ENCODE results near the gene MYH3. TPM values are rescaled to one million over a fixed set of nuclear protein-coding genes. Genes with fewer than 3 reads are reported as not detected.
"Not testable (repeated sequence)": the region's sequence is repeated elsewhere in the genome, so short reads cannot be mapped to it uniquely, and the experiment has no call there.

The MYH3 gene
- 7.9 TPM for total RNA-seq
- polyA plus RNA-seq = under 1 TPM in 2 of 4 donors, not detected in 2; 0.28 to 0.41 TPM

GRCh38 chr17:10657148-10657547 lies at the start of gene MYH3:
Gene MYH3, minus strand, starts transcription at chr17:10657309. Its CDS starts 2,245 bp downstream, at chr17:10655064.
- Mint-ChIP-seq H3K4me3 (no peak within 1 kb of the TSS), H3K4me1 (peaks cover 0 to 8% (median 0%) of the 10 kb centered on the region in 4 donors), H3K9me3 (peaks cover 0 to 2% (median 0%) of the 10 kb centered on the region in 7 donors), H3K27ac (no peak within 1 kb of the TSS), H3K27me3 (no peaks in the 10 kb centered on the region), H3K36me3 (peaks cover 16% of the 10 kb centered on the region)
- DNase-seq (no peak), ATAC-seq (ENCODE audit: low read depth in 2 of 2) (no peak)
- Histone ChIP-seq H3K27me3 (ENCODE audit: control insufficient read depth, insufficient read depth, low read length) (no peaks in the 10 kb centered on the region), H3K36me3 (ENCODE audit: control insufficient read depth, insufficient read depth, low read length) (no peaks in the 10 kb centered on the region), H3K4me3 (ENCODE audit: low read depth, low read length) (no peak within 1 kb of the TSS), H3K27ac (ENCODE audit: insufficient read depth, low read length, poor library complexity, severe bottlenecking) (no peak within 1 kb of the TSS), H3K4me1 (ENCODE audit: control insufficient read depth, insufficient read depth, low read length, poor library complexity, severe bottlenecking) (no peaks in the 10 kb centered on the region), H3K9me3 (ENCODE audit: control insufficient read depth in 2 of 2, low read length in 2 of 2) (no peaks in the 10 kb centered on the region)

- no peak overlapping the region for H3K4me3 ChIP-seq (ENCODE audit: low read depth, low read length)
- no peak overlapping the region for H3K4me3 Mint-ChIP-seq
- H3K27me3 Mint-ChIP-seq = no peaks in the 10 kb centered on the region
- H3K36me3 Mint-ChIP-seq = peaks cover 25% of the 10 kb centered on the region
- no peaks in the 10 kb centered on the region for H3K9me3 ChIP-seq (ENCODE audit: control insufficient read depth in 2 of 2, low read length in 2 of 2)
- H3K4me1 Mint-ChIP-seq = peaks cover 42 to 65% (median 54%) of the 10 kb centered on the region in 4 donors
- no peaks in the 10 kb centered on the region for H3K9me3 Mint-ChIP-seq
- no peaks in the 10 kb centered on the region for H3K27me3 ChIP-seq (ENCODE audit: control insufficient read depth, insufficient read depth, low read length)
- DNase-seq (no peak), ATAC-seq (ENCODE audit: low read depth in 2 of 2) (no peak)
- H3K36me3 ChIP-seq (ENCODE audit: control insufficient read depth, insufficient read depth, low read length) = peaks cover 55% of the 10 kb centered on the region
- peaks cover 23% of the 10 kb centered on the region for H3K4me1 ChIP-seq (ENCODE audit: control insufficient read depth, insufficient read depth, low read length, poor library complexity, severe bottlenecking)
- no peak overlapping the region for H3K27ac ChIP-seq (ENCODE audit: insufficient read depth, low read length, poor library complexity, severe bottlenecking)
- peak overlapping the region in 2 of 3 donors; percentile 8 to 11 for H3K27ac Mint-ChIP-seq
These were observed 48.6 kb upstream of the MYH3 start for GRCh38 chr17:10705727-10706126.

- peaks cover 12% of the 10 kb centered on the region for H3K36me3 Mint-ChIP-seq
- no peaks in the 10 kb centered on the region for H3K27me3 Mint-ChIP-seq
- ATAC-seq (ENCODE audit: low read depth in 2 of 2) = no peak
- DNase-seq = no peak
- H3K27me3 ChIP-seq (ENCODE audit: control insufficient read depth, insufficient read depth, low read length) = no peaks in the 10 kb centered on the region
- H3K36me3 ChIP-seq (ENCODE audit: control insufficient read depth, insufficient read depth, low read length) = peaks cover 26% of the 10 kb centered on the region
- H3K27ac ChIP-seq (ENCODE audit: insufficient read depth, low read length, poor library complexity, severe bottlenecking) = no peak overlapping the region
- peak overlapping the region; percentile 74 to 89 (median 89) for H3K27ac Mint-ChIP-seq
- H3K4me1 Mint-ChIP-seq = peaks cover 49 to 75% (median 64%) of the 10 kb centered on the region in 4 donors
- H3K9me3 Mint-ChIP-seq = no peaks in the 10 kb centered on the region
- H3K9me3 ChIP-seq (ENCODE audit: control insufficient read depth in 2 of 2, low read length in 2 of 2) = no peaks in the 10 kb centered on the region
- peaks cover 47% of the 10 kb centered on the region for H3K4me1 ChIP-seq (ENCODE audit: control insufficient read depth, insufficient read depth, low read length, poor library complexity, severe bottlenecking)
- H3K4me3 ChIP-seq (ENCODE audit: low read depth, low read length) = peak overlapping the region; percentile 28
- peak overlapping the region; percentile 22 to 76 (median 54) for H3K4me3 Mint-ChIP-seq
These were observed 45.5 kb upstream of the MYH3 start for GRCh38 chr17:10702574-10702973.

- peak overlapping the region; percentile 91 for H3K27ac ChIP-seq (ENCODE audit: insufficient read depth, low read length, poor library complexity, severe bottlenecking)
- H3K36me3 ChIP-seq (ENCODE audit: control insufficient read depth, insufficient read depth, low read length) = peaks cover 1% of the 10 kb centered on the region
- no peaks in the 10 kb centered on the region for H3K27me3 Mint-ChIP-seq
- peaks cover 47 to 78% (median 66%) of the 10 kb centered on the region in 4 donors for H3K4me1 Mint-ChIP-seq
- H3K9me3 ChIP-seq (ENCODE audit: control insufficient read depth in 2 of 2, low read length in 2 of 2) = no peaks in the 10 kb centered on the region
- H3K36me3 Mint-ChIP-seq = no peaks in the 10 kb centered on the region
- DNase-seq = peak in 2 of 3 donors; percentile 33 to 70
- H3K9me3 Mint-ChIP-seq = no peaks in the 10 kb centered on the region
- ATAC-seq (ENCODE audit: low read depth in 2 of 2) = no peak
- peaks cover 52% of the 10 kb centered on the region for H3K4me1 ChIP-seq (ENCODE audit: control insufficient read depth, insufficient read depth, low read length, poor library complexity, severe bottlenecking)
- H3K27ac Mint-ChIP-seq = peak overlapping the region; percentile 65 to 93 (median 84)
- no peaks in the 10 kb centered on the region for H3K27me3 ChIP-seq (ENCODE audit: control insufficient read depth, insufficient read depth, low read length)
- peak overlapping the region; percentile 75 for H3K4me3 ChIP-seq (ENCODE audit: low read depth, low read length)
- peak overlapping the region; percentile 81 to 87 (median 86) for H3K4me3 Mint-ChIP-seq
These were observed 42.7 kb upstream of the MYH3 start for GRCh38 chr17:10699856-10700255.

GRCh38 chr17:10698096-10698818 lies 41.1 kb upstream of the MYH3 start:
- peaks cover 10% of the 10 kb centered on the region for H3K36me3 Mint-ChIP-seq
- H3K36me3 ChIP-seq (ENCODE audit: control insufficient read depth, insufficient read depth, low read length) = peaks cover 6% of the 10 kb centered on the region
- no peaks in the 10 kb centered on the region for H3K9me3 ChIP-seq (ENCODE audit: control insufficient read depth in 2 of 2, low read length in 2 of 2)
- ATAC-seq (ENCODE audit: low read depth in 2 of 2) = no peak
- peak overlapping the region; percentile 91 for H3K27ac ChIP-seq (ENCODE audit: insufficient read depth, low read length, poor library complexity, severe bottlenecking)
- DNase-seq = peak in 1 of 3 donors; percentile 13
- peak overlapping the region; percentile 93 to 96 (median 95) for H3K27ac Mint-ChIP-seq
- H3K4me1 Mint-ChIP-seq = peaks cover 39 to 76% (median 59%) of the 10 kb centered on the region in 4 donors
- H3K27me3 Mint-ChIP-seq = no peaks in the 10 kb centered on the region
- H3K9me3 Mint-ChIP-seq = no peaks in the 10 kb centered on the region
- peak overlapping the region; percentile 99 for H3K4me3 ChIP-seq (ENCODE audit: low read depth, low read length)
- peaks cover 52% of the 10 kb centered on the region for H3K4me1 ChIP-seq (ENCODE audit: control insufficient read depth, insufficient read depth, low read length, poor library complexity, severe bottlenecking)
- H3K4me3 Mint-ChIP-seq = peak overlapping the region; percentile 95 to 100 (median 97)
- no peaks in the 10 kb centered on the region for H3K27me3 ChIP-seq (ENCODE audit: control insufficient read depth, insufficient read depth, low read length)

- Mint-ChIP-seq H3K36me3 (peaks cover 19% of the 10 kb centered on the region), H3K4me3 (peak within 1 kb of the TSS; percentile 95 to 100 (median 97)), H3K9me3 (no peaks in the 10 kb centered on the region), H3K27me3 (no peaks in the 10 kb centered on the region), H3K4me1 (peaks cover 30 to 71% (median 58%) of the 10 kb centered on the region in 4 donors), H3K27ac (peak within 1 kb of the TSS; percentile 95 to 98 (median 96))
- H3K27ac ChIP-seq (ENCODE audit: insufficient read depth, low read length, poor library complexity, severe bottlenecking) = peak within 1 kb of the TSS; percentile 91
- peak within 1 kb of the TSS; percentile 99 for H3K4me3 ChIP-seq (ENCODE audit: low read depth, low read length)
- H3K36me3 ChIP-seq (ENCODE audit: control insufficient read depth, insufficient read depth, low read length) = peaks cover 13% of the 10 kb centered on the region
- ATAC-seq (ENCODE audit: low read depth in 2 of 2) (peak; percentile 98), DNase-seq (peak; percentile 87 to 95 (median 88))
- H3K4me1 ChIP-seq (ENCODE audit: control insufficient read depth, insufficient read depth, low read length, poor library complexity, severe bottlenecking) = peaks cover 43% of the 10 kb centered on the region
- H3K9me3 ChIP-seq (ENCODE audit: control insufficient read depth in 2 of 2, low read length in 2 of 2) = no peaks in the 10 kb centered on the region
- H3K27me3 ChIP-seq (ENCODE audit: control insufficient read depth, insufficient read depth, low read length) = no peaks in the 10 kb centered on the region
These were observed 40.3 kb upstream of the MYH3 start, which contains the start of the genes ADPRM and SCO1 for GRCh38 chr17:10697092-10698081. Gene ADPRM, plus strand, starts transcription at chr17:10697594. Its CDS starts 7,333 bp downstream, at chr17:10704927. Gene SCO1, minus strand, starts transcription at chr17:10697533. Its CDS starts 26 bp downstream, at chr17:10697507.

GRCh38 chr17:10695875-10696407 lies 38.8 kb upstream of the MYH3 start:
- H3K9me3 ChIP-seq (ENCODE audit: control insufficient read depth in 2 of 2, low read length in 2 of 2); H3K27ac ChIP-seq (ENCODE audit: insufficient read depth, low read length, poor library complexity, severe bottlenecking); ATAC-seq (ENCODE audit: low read depth in 2 of 2); DNase-seq; H3K27me3 ChIP-seq (ENCODE audit: control insufficient read depth, insufficient read depth, low read length); H3K9me3 Mint-ChIP-seq; H3K27me3 Mint-ChIP-seq: not testable (repeated sequence)
- H3K4me3 Mint-ChIP-seq = peak overlapping the region; percentile 84 to 98 (median 96)
- H3K4me1 ChIP-seq (ENCODE audit: control insufficient read depth, insufficient read depth, low read length, poor library complexity, severe bottlenecking) = peaks cover 36% of the 10 kb centered on the region
- peak overlapping the region; percentile 94 for H3K4me3 ChIP-seq (ENCODE audit: low read depth, low read length)
- H3K27ac Mint-ChIP-seq = peak overlapping the region in 2 of 3 donors; percentile 91 to 95
- peaks cover 25 to 61% (median 52%) of the 10 kb centered on the region in 4 donors for H3K4me1 Mint-ChIP-seq
- H3K36me3 Mint-ChIP-seq = peaks cover 29% of the 10 kb centered on the region
- peaks cover 26% of the 10 kb centered on the region for H3K36me3 ChIP-seq (ENCODE audit: control insufficient read depth, insufficient read depth, low read length)

Data from CD4-positive, CD25-positive, alpha-beta regulatory T cell (primary cell).